Measurements from ENCODE around the gene PDGFB.
A peak's percentile ranks its signal among the peaks of the same experiment; 100 is the strongest.

GRCh38 chr22:39253435-39254070 is 8.8 kb upstream of the PDGFB start:
- TF ChIP-seq CTCF (IDR thresholded peaks at IDR 0.05) (peak in 2 of 12 donors; percentile 6 to 8), POLR2A (IDR thresholded peaks at IDR 0.05) (peak in 1 of 2 donors; percentile 39)
